Measurements from ENCODE around the gene TAMALIN.

GRCh38 chr12:52050116-52050757 lies 43.5 kb downstream of the TAMALIN start:
- TF ChIP-seq CTCF (IDR thresholded peaks at IDR 0.05; ENCODE audit: poor library complexity, severe bottlenecking) = no peak
- no peak for TF ChIP-seq EP300 (conservative IDR thresholded peaks at IDR 0.05; ENCODE audit: poor library complexity, severe bottlenecking)
- TF ChIP-seq POLR2AphosphoS5 (IDR thresholded peaks at IDR 0.05) = no peak
- no peak for TF ChIP-seq EZH2 (IDR thresholded peaks at IDR 0.05; ENCODE audit: borderline replicate concordance, insufficient read depth, low read length, poor library complexity, severe bottlenecking)
- TF ChIP-seq RAD21 (conservative IDR thresholded peaks at IDR 0.05) = no peak
- TF ChIP-seq REST (IDR thresholded peaks at IDR 0.05; ENCODE audit: borderline replicate concordance) = no peak
- TF ChIP-seq MXI1 (conservative IDR thresholded peaks at IDR 0.05; ENCODE audit: poor library complexity, severe bottlenecking) = no peak
- peak; percentile 21 for TF ChIP-seq TAF1 (IDR thresholded peaks at IDR 0.05; ENCODE audit: low read depth)
- no peak for TF ChIP-seq SMC3 (conservative IDR thresholded peaks at IDR 0.05; ENCODE audit: poor library complexity)

All from neural cell (in vitro differentiated cells).